ENCODE results near the gene CEMIP.

- TF ChIP-seq RAD21 (IDR thresholded peaks at IDR 0.05; ENCODE audit: insufficient read depth, low read depth, low read length): no peak
- TF ChIP-seq, protein P1, sequence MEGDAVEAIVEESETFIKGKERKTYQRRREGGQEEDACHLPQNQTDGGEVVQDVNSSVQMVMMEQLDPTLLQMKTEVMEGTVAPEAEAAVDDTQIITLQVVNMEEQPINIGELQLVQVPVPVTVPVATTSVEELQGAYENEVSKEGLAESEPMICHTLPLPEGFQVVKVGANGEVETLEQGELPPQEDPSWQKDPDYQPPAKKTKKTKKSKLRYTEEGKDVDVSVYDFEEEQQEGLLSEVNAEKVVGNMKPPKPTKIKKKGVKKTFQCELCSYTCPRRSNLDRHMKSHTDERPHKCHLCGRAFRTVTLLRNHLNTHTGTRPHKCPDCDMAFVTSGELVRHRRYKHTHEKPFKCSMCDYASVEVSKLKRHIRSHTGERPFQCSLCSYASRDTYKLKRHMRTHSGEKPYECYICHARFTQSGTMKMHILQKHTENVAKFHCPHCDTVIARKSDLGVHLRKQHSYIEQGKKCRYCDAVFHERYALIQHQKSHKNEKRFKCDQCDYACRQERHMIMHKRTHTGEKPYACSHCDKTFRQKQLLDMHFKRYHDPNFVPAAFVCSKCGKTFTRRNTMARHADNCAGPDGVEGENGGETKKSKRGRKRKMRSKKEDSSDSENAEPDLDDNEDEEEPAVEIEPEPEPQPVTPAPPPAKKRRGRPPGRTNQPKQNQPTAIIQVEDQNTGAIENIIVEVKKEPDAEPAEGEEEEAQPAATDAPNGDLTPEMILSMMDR (IDR thresholded peaks at IDR 0.05 in 2 of 3, conservative IDR thresholded peaks at IDR 0.05 in 1 of 3; ENCODE audit: control insufficient read depth in 2 of 3, extremely low read depth in 1 of 3, insufficient read depth in 1 of 3, low read depth in 3 of 3, low read length in 3 of 3): no peak
- TF ChIP-seq, protein P2, sequence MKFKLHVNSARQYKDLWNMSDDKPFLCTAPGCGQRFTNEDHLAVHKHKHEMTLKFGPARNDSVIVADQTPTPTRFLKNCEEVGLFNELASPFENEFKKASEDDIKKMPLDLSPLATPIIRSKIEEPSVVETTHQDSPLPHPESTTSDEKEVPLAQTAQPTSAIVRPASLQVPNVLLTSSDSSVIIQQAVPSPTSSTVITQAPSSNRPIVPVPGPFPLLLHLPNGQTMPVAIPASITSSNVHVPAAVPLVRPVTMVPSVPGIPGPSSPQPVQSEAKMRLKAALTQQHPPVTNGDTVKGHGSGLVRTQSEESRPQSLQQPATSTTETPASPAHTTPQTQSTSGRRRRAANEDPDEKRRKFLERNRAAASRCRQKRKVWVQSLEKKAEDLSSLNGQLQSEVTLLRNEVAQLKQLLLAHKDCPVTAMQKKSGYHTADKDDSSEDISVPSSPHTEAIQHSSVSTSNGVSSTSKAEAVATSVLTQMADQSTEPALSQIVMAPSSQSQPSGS (IDR thresholded peaks at IDR 0.05; ENCODE audit: low read length): no peak
- TF ChIP-seq ZNF274 (IDR thresholded peaks at IDR 0.05; ENCODE audit: insufficient read depth, insufficient read length): no peak
- no peak for TF ChIP-seq POLR2A (IDR thresholded peaks at IDR 0.05; ENCODE audit: low read depth, low read length)
- no peak for TF ChIP-seq SREBF2 (IDR thresholded peaks at IDR 0.05; ENCODE audit: low read length)
- no peak for TF ChIP-seq SIN3A (IDR thresholded peaks at IDR 0.05; ENCODE audit: low read depth, low read length)
- no peak for TF ChIP-seq BHLHE40 (IDR thresholded peaks at IDR 0.05; ENCODE audit: borderline replicate concordance in 1 of 2, low read depth in 2 of 2, low read length in 1 of 2)
- no peak for TF ChIP-seq MLLT1 (IDR thresholded peaks at IDR 0.05)
- TF ChIP-seq TCF12 (IDR thresholded peaks at IDR 0.05; ENCODE audit: low read depth, low read length): no peak
- no peak for TF ChIP-seq ZNF687 (IDR thresholded peaks at IDR 0.05)
- TF ChIP-seq NFYB (IDR thresholded peaks at IDR 0.05; ENCODE audit: insufficient read depth, low read depth, low read length): no peak
These were observed 74.9 kb downstream of the CEMIP start for GRCh38 chr15:80854104-80854503.

Data from GM12878 (cell line).